HL-60 (cell line): ENCODE measurements around the gene CNMD.

Experiments used
- DNase-seq, 2 experiments: peaks; one replicate each; pipeline ENCODE4 v3.0.0-alpha.2; 2010 to 2020; ENCODE audit warnings: low read depth in 1 of 2, low spot score in 1 of 2
- H3K27ac ChIP-seq: fragments of 250-450 bp; sonication (Bioruptor Pico); replicated peaks from 2 replicates; pipeline ENCODE4 v1.5.1; 2020; ENCODE audit warnings: mild to moderate bottlenecking, moderate library complexity
- H3K27me3 ChIP-seq: fragments of 250-450 bp; sonication (Bioruptor Pico); 2 replicates; pipeline ENCODE4 v1.5.1; 2021; ENCODE audit warnings: mild to moderate bottlenecking, moderate library complexity; ENCODE audit not compliant: insufficient read depth, poor library complexity, severe bottlenecking
- H3K4me3 ChIP-seq: replicated peaks from 2 replicates; pipeline ENCODE4 v1.5.1; 2011; ENCODE audit warnings: mild to moderate bottlenecking, control low read depth, low read length; ENCODE audit not compliant: insufficient read depth
- CTCF ChIP-seq: IDR thresholded peaks from one replicate; pipeline ENCODE4 v1.5.1; 2011; ENCODE audit warnings: low read length, control low read depth, inconsistent platforms; ENCODE audit not compliant: insufficient read depth
- GABPA ChIP-seq: IDR thresholded peaks from 2 replicates; pipeline ENCODE4 v1.6.1; 2012; ENCODE audit warnings: low read depth
- POLR2AphosphoS5 ChIP-seq: IDR thresholded peaks from 2 replicates; pipeline ENCODE4 v1.6.1; 2012; ENCODE audit warnings: low read depth
- REST ChIP-seq: IDR thresholded peaks from 2 replicates; pipeline ENCODE4 v1.6.1; 2012; ENCODE audit warnings: low read depth; ENCODE audit not compliant: insufficient replicate concordance
- SPI1 ChIP-seq: IDR thresholded peaks from 2 replicates; pipeline ENCODE4 v1.6.1; 2012; ENCODE audit warnings: low read depth, mild to moderate bottlenecking, borderline replicate concordance

Gene CNMD

GRCh38 chr13:52780092-52780491 is 40.5 kb upstream of the CNMD start:
- H3K27me3 ChIP-seq: peaks cover 2% of the 10 kb centered on the region

GRCh38 chr13:52779103-52779502 is 39.5 kb upstream of the CNMD start:
- H3K4me3 ChIP-seq: no peak overlapping the region
- H3K27ac ChIP-seq: no peak overlapping the region
- TF ChIP-seq CTCF: no peak
- TF ChIP-seq GABPA: no peak
- TF ChIP-seq SPI1: no peak
- TF ChIP-seq POLR2AphosphoS5: no peak
- no peak for TF ChIP-seq REST
- H3K27me3 ChIP-seq: no peaks in the 10 kb centered on the region
- no peak for DNase-seq

More at GRCh38 chr13:52780092-52780491, 40.5 kb upstream of the CNMD start:
- DNase-seq: no peak
- Histone ChIP-seq H3K4me3 (no peak overlapping the region), H3K27ac (no peak overlapping the region)
- TF ChIP-seq CTCF: no peak
- no peak for TF ChIP-seq POLR2AphosphoS5
- no peak for TF ChIP-seq REST
- TF ChIP-seq GABPA: no peak
- TF ChIP-seq SPI1: no peak

- H3K27ac ChIP-seq: no peak overlapping the region
- no peak for DNase-seq
- H3K27me3 ChIP-seq: no peaks in the 10 kb centered on the region
- TF ChIP-seq SPI1 (no peak), REST (no peak), POLR2AphosphoS5 (no peak), GABPA (no peak), CTCF (no peak)
- H3K4me3 ChIP-seq: no peak overlapping the region
Observed at GRCh38 chr13:52776726-52777125, 37.1 kb upstream of the CNMD start.
